GM19238 (cell line): ENCODE measurements around the gene PAAF1.
A peak's percentile ranks its signal among the peaks of the same experiment; 100 is the strongest.

Source experiments
- DNase-seq: peaks from one replicate; pipeline ENCODE4 v3.0.0; 2011; ENCODE audit warnings: low spot score; ENCODE audit not compliant: insufficient read length

Gene PAAF1

GRCh38 chr11:73972620-73973449, 96.0 kb downstream of the PAAF1 start:
- no peak for DNase-seq

DNA sequence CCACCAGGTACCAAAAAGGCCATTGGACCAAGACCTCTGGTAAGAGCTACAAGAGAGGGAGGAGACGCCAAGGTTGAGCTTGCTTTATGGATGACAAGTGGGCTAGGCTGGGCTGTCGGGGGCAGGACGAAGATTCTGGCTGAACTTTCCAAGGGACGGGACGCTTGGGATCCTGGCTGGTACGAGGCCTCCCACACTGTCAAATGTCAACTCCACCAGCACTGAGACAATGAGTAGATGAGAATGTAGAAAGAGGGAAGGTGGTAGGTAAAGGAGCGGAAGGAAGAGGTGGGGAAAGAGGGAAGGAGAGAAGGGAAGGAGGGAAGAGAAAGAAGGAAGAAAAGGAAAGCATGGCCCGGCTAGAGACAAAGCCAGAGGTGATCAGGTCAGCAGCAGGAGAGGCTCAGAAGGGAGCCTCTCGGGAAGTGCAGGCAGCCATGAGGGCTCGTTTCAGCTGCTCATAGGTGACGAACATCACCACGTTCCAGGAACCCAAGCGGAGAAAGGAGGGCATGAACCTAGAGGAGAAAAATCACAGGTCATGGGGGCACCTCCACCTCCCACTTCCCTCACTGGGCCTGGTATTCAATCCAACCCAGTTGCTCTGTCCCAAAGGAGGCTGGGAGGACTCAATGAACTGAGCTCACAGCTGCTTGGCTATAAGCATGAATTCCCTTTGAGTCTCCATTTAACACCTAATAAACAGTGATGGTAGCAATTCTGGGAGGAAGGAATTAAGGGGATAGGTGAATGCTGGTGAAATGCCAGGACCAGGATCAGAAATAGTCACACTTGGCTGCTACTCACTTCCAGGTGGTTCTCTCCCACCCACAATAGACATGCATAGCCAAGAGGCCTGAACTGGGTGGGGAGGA, 98.0 kb downstream of the PAAF1 start:
- DNase-seq = no peak

- DNase-seq = no peak
These were observed 98.6 kb downstream of the PAAF1 start for GRCh38 chr11:73975479-73975757.

DNA sequence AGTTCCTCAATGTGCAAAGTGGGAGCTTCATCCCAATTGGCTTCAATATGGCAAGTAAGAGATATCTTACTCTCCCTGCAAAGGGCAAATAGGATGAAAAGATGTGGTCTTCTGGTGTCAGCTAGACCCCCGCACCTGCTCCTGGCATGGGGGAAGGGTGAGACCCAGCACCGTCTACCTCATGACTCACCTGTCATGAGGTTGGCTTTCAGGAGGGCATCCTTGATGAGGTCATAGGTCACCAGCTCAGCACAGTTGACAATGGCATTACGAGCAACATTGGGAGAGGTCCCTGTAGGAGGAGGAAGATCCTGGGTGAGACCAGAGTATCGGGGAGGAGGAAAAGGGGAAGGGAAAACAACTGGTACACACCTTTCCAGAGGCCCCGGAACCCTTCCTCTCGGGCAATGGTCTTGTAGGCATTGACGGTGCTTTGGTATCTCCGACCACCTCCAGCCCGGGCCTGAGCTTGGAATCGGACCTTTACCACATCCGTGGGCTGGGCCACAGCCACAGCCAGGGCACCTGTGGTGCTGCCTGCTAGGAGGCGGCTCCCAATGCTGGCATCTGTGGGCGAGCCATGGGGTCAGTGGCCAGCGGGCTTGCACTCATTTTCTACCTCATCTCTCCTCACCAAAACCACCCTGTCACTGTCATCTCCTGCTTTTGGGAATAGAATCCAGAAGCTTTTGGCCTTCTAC, 99.8 kb downstream of the PAAF1 start:
- DNase-seq = no peak

DNA sequence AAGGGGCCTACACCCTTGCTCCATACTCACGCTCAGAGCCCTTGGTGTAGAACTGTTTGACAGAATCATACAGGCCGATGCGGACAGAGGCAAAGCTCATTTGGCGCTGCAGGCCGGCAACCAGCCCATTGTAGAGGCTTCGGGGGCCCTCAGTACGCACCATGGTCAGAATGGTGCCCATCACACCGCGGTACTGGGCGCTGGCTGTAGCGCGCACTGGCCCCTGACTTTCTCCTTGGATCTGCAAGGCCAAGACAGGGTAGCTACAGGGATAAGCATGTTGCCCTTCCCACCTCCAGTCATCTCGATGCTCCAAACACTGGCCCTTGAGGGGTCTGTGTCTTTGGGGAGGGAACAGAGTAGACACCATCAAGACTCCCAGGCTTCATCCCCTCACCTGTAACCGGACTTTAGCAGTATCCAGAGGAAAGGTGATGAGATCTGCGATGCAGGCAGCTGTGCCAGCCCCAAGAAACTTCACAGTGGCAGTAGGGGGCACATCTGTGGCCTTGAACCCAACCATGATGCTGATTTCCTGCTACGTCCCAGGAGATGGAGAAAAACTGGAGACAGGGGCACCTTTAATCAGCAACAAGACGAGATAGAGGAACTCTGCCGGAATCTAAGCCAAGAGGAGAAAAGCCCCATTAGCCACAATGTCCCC, 101.2 kb downstream of the PAAF1 start:
- DNase-seq = no peak

- DNase-seq = no peak
These were observed 101.8 kb downstream of the PAAF1 start for GRCh38 chr11:73978576-73979086.

- DNase-seq = peak; percentile 90
These were observed 103.5 kb downstream of the PAAF1 start for GRCh38 chr11:73980001-73980961.
